Measurements from ENCODE around the gene ZFP62. TPM values are rescaled to one million over a fixed set of nuclear protein-coding genes. Genes with fewer than 3 reads are reported as not detected.

Gene ZFP62
- total and polyA plus RNA-seq, 2 donors (not counting 1 experiment from before 2014, with no cell fraction given) = 14.4 to 24.1 TPM

- no peak for TF ChIP-seq EZH2 (IDR thresholded peaks at IDR 0.05; ENCODE audit: low read length, missing control alignments)
- no peak for TF ChIP-seq CTCF (conservative IDR thresholded peaks at IDR 0.05 in 1 of 2, IDR thresholded peaks at IDR 0.05 in 1 of 2; ENCODE audit: low read depth in 1 of 2, low read length in 2 of 2)
- no peak for DNase-seq (ENCODE audit: low read depth in 2 of 2)
Observed at GRCh38 chr5:180909782-180910181, 48.7 kb upstream of the ZFP62 start.

GRCh38 chr5:180908998-180909731 is 48.1 kb upstream of the ZFP62 start:
- no peaks in the 10 kb centered on the region for H3K9me3 ChIP-seq (ENCODE audit: control insufficient read depth, insufficient read depth, low read depth, low read length)
- no peak for DNase-seq (ENCODE audit: low read depth in 2 of 2)
- no peaks in the 10 kb centered on the region for H3K36me3 ChIP-seq (ENCODE audit: control insufficient read depth, insufficient read depth, low read length)
- no peaks in the 10 kb centered on the region for H3K79me2 ChIP-seq (ENCODE audit: control insufficient read depth, insufficient read depth, low read length)
- no peak overlapping the region for H3K4me3 ChIP-seq (replicated peaks in 1 of 4; ENCODE audit: control extremely low read depth in 1 of 4, insufficient read depth in 1 of 4, low read depth in 3 of 4, low read length in 4 of 4)
- H3K27ac ChIP-seq (ENCODE audit: insufficient read depth, low read length) = no peak overlapping the region
- no peak overlapping the region for H2AFZ ChIP-seq (ENCODE audit: low read length)
- no peak overlapping the region for H3K4me2 ChIP-seq (ENCODE audit: extremely low read depth, insufficient read depth, low read length)
- no peak for TF ChIP-seq CTCF (conservative IDR thresholded peaks at IDR 0.05 in 1 of 2, IDR thresholded peaks at IDR 0.05 in 1 of 2; ENCODE audit: low read depth in 1 of 2, low read length in 2 of 2)
- TF ChIP-seq EZH2 (IDR thresholded peaks at IDR 0.05; ENCODE audit: low read length, missing control alignments) = no peak
- H3K4me1 ChIP-seq (ENCODE audit: control insufficient read depth, extremely low read depth, insufficient read depth, low read length) = no peaks in the 10 kb centered on the region
- no peaks in the 10 kb centered on the region for H3K27me3 ChIP-seq (ENCODE audit: control insufficient read depth, insufficient read depth, low read length)
- no peaks in the 10 kb centered on the region for H4K20me1 ChIP-seq (ENCODE audit: control insufficient read depth, extremely low read depth, insufficient read depth, low read length)
- no peak overlapping the region for H3K9ac ChIP-seq (ENCODE audit: insufficient read depth, low read length)

More at GRCh38 chr5:180909782-180910181, 48.7 kb upstream of the ZFP62 start:
- Histone ChIP-seq H3K9me3 (ENCODE audit: control insufficient read depth, insufficient read depth, low read depth, low read length) (no peaks in the 10 kb centered on the region), H3K27me3 (ENCODE audit: control insufficient read depth, insufficient read depth, low read length) (no peaks in the 10 kb centered on the region), H2AFZ (ENCODE audit: low read length) (no peak overlapping the region), H3K9ac (ENCODE audit: insufficient read depth, low read length) (no peak overlapping the region), H4K20me1 (ENCODE audit: control insufficient read depth, extremely low read depth, insufficient read depth, low read length) (no peaks in the 10 kb centered on the region), H3K27ac (ENCODE audit: insufficient read depth, low read length) (no peak overlapping the region), H3K4me3 (replicated peaks in 1 of 4; ENCODE audit: control extremely low read depth in 1 of 4, insufficient read depth in 1 of 4, low read depth in 3 of 4, low read length in 4 of 4) (no peak overlapping the region), H3K79me2 (ENCODE audit: control insufficient read depth, insufficient read depth, low read length) (no peaks in the 10 kb centered on the region), H3K4me1 (ENCODE audit: control insufficient read depth, extremely low read depth, insufficient read depth, low read length) (no peaks in the 10 kb centered on the region), H3K4me2 (ENCODE audit: extremely low read depth, insufficient read depth, low read length) (no peak overlapping the region), H3K36me3 (ENCODE audit: control insufficient read depth, insufficient read depth, low read length) (no peaks in the 10 kb centered on the region)

GRCh38 chr5:180908400-180908799 is 47.3 kb upstream of the ZFP62 start:
- H3K4me1 ChIP-seq (ENCODE audit: control insufficient read depth, extremely low read depth, insufficient read depth, low read length) = no peaks in the 10 kb centered on the region
- H3K4me3 ChIP-seq (replicated peaks in 1 of 4; ENCODE audit: control extremely low read depth in 1 of 4, insufficient read depth in 1 of 4, low read depth in 3 of 4, low read length in 4 of 4) = no peak overlapping the region
- DNase-seq (ENCODE audit: low read depth in 2 of 2) = no peak
- H3K36me3 ChIP-seq (ENCODE audit: control insufficient read depth, insufficient read depth, low read length) = no peaks in the 10 kb centered on the region
- no peaks in the 10 kb centered on the region for H3K79me2 ChIP-seq (ENCODE audit: control insufficient read depth, insufficient read depth, low read length)
- no peaks in the 10 kb centered on the region for H4K20me1 ChIP-seq (ENCODE audit: control insufficient read depth, extremely low read depth, insufficient read depth, low read length)
- no peak overlapping the region for H2AFZ ChIP-seq (ENCODE audit: low read length)
- no peak overlapping the region for H3K9ac ChIP-seq (ENCODE audit: insufficient read depth, low read length)
- no peaks in the 10 kb centered on the region for H3K27me3 ChIP-seq (ENCODE audit: control insufficient read depth, insufficient read depth, low read length)
- H3K4me2 ChIP-seq (ENCODE audit: extremely low read depth, insufficient read depth, low read length) = no peak overlapping the region
- TF ChIP-seq CTCF (conservative IDR thresholded peaks at IDR 0.05 in 1 of 2, IDR thresholded peaks at IDR 0.05 in 1 of 2; ENCODE audit: low read depth in 1 of 2, low read length in 2 of 2) (no peak), EZH2 (IDR thresholded peaks at IDR 0.05; ENCODE audit: low read length, missing control alignments) (no peak)
- no peak overlapping the region for H3K27ac ChIP-seq (ENCODE audit: insufficient read depth, low read length)
- no peaks in the 10 kb centered on the region for H3K9me3 ChIP-seq (ENCODE audit: control insufficient read depth, insufficient read depth, low read depth, low read length)
